ENCODE data around the gene ACSS1. TPM values are rescaled to one million over a fixed set of nuclear protein-coding genes. Genes with fewer than 3 reads are reported as not detected.
A peak's percentile ranks its signal among the peaks of the same experiment; 100 is the strongest.

ACSS1 gene
- total and polyA plus RNA-seq, 12 donors: 7.2 to 97.3 (median 16.9) TPM

DNA sequence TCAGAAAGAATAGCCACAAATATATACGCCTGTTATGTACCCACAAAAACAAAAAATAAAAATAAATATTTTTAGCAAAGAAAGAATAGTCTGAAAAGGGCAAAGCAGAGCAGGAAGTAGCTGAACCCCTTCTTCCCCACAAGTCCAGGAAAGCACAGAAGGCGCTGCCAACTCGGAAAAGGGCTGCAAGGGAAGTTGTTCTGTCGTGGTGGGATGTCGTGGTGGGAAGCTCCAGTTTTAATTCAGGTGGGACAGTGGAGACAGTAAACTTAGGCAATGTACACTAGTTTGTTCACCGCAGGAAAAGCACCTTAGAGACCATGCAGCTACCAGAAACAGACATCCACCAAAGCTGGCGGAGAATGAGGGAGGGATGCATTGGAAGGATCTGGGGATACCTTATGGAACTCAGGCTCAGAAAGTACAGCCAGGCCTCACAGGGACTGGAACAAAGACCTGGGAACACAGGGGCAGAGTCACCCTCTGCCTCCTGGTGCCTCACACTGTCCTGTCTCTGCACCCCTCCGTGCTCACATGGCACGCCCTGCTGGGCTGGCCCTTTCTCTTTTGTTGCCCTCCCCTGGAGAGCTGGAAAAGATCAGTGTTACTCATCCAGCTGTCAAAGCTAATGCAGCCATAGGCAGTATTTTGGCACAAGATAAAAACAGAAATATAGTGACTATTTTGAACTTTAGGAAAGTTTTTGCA is 62.0 kb downstream of the ACSS1 start:
- Histone ChIP-seq H3K27ac (no peak overlapping the region), H3K36me3 (replicated peaks in 1 of 2) (no peaks in the 10 kb centered on the region), H3K27me3 (no peaks in the 10 kb centered on the region), H3K9me3 (replicated peaks in 1 of 3) (no peaks in the 10 kb centered on the region), H3K4me1 (replicated peaks in 1 of 2) (peaks cover 0 to 28% of the 10 kb centered on the region in 2 donors), H3K4me3 (no peak overlapping the region)
- TF ChIP-seq, protein P1, sequence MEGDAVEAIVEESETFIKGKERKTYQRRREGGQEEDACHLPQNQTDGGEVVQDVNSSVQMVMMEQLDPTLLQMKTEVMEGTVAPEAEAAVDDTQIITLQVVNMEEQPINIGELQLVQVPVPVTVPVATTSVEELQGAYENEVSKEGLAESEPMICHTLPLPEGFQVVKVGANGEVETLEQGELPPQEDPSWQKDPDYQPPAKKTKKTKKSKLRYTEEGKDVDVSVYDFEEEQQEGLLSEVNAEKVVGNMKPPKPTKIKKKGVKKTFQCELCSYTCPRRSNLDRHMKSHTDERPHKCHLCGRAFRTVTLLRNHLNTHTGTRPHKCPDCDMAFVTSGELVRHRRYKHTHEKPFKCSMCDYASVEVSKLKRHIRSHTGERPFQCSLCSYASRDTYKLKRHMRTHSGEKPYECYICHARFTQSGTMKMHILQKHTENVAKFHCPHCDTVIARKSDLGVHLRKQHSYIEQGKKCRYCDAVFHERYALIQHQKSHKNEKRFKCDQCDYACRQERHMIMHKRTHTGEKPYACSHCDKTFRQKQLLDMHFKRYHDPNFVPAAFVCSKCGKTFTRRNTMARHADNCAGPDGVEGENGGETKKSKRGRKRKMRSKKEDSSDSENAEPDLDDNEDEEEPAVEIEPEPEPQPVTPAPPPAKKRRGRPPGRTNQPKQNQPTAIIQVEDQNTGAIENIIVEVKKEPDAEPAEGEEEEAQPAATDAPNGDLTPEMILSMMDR (IDR thresholded peaks at IDR 0.05): no peak
- TF ChIP-seq POLR2A (IDR thresholded peaks at IDR 0.05): no peak
- intact Hi-C loops (cut with DNase I): loop anchor here (2.0 kb wide), 2 partner anchors 67 to 69 kb away; no protein-coding TSS in a partner anchor
- DNase-seq: peak in 4 of 7 donors; percentile 12 to 47 (median 16)
- 75 to 85% (median 77%) methylated on average over 9 of the region's 9 CpGs for WGBS, 4 donors

DNA sequence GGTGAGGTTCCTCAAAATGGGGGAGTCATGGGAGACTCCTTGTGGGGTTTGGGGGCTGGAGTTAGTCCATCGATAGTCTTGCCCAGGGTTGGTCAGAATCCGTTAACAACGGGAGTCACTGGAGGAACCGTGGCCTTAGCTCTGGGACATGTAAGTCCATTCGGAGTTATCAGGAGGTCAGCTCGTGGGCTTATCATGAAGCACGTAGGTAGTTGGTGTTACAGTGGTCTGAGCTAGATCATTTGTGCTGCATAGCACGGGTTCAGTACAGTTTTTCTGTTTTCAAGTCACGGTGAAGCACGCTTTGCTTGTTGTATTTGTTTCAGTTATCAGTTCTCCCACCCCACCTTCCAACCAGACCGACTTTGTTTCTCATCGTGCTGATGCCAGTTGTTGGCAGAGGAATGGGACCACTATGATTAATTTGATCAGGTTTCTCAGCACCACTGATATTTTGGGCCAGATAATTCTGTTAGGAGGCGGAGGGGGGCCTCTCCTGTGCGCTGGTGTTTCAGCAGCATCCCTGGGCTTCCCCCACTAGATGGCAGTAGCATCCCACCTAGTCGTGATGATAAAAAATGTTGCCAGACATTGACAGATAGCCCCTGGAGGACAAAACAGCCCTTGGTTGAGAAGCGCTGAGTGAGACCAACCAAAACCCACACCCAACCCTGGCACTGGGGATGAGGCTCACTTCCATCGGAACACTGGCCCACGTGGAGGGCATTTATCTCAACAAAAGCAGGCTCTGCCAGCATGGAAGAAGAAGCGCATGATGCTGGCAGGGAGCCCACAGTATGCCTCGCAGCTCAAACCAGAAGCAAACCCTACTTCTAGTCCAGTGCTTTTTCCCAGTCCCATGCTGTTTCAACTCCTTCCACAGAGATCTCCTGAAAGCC is 63.2 kb downstream of the ACSS1 start:
- H3K4me3 ChIP-seq: no peak overlapping the region
- TF ChIP-seq POLR2A (IDR thresholded peaks at IDR 0.05): no peak
- TF ChIP-seq, protein P1 (IDR thresholded peaks at IDR 0.05): peak; percentile 86 to 99 (median 95)
- H3K27ac ChIP-seq: no peak overlapping the region
- peak; percentile 71 to 94 (median 84) for DNase-seq
- WGBS, 4 donors: 25 to 44% (median 36%) methylated on average over 16 to 20 of the region's 20 CpGs
- H3K27me3 ChIP-seq: no peaks in the 10 kb centered on the region
- intact Hi-C loops (cut with DNase I): loop anchor here (2.0 to 5.0 kb wide), 3 partner anchors 68 to 403 kb away; no protein-coding TSS in a partner anchor
- no peaks in the 10 kb centered on the region for H3K9me3 ChIP-seq (replicated peaks in 1 of 3)
- no peaks in the 10 kb centered on the region for H3K36me3 ChIP-seq (replicated peaks in 1 of 2)
- peaks cover 0 to 24% of the 10 kb centered on the region in 2 donors for H3K4me1 ChIP-seq (replicated peaks in 1 of 2)

DNA sequence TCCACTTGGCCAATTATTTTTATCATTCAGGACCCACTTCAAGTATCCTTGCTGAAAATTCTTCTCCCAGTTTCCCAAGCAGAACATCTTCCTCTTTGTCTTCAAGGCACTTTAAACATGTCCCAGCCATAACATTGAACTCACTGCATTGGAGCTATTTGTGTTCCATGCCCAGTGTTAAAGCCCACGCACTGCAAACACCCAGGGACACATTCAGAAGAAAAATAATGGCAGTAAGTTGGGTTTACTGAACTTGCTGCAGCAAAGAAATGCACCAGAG is 63.8 kb downstream of the ACSS1 start:
- no peaks in the 10 kb centered on the region for H3K27me3 ChIP-seq
- H3K9me3 ChIP-seq (replicated peaks in 1 of 3): no peaks in the 10 kb centered on the region
- H3K27ac ChIP-seq: peak overlapping the region in 1 of 5 donors; percentile 99

More for the DNA sequence above, 63.8 kb downstream of the ACSS1 start:
- H3K36me3 ChIP-seq (replicated peaks in 1 of 2): no peaks in the 10 kb centered on the region
- no peak for DNase-seq
- peaks cover 0 to 24% of the 10 kb centered on the region in 2 donors for H3K4me1 ChIP-seq (replicated peaks in 1 of 2)
- H3K4me3 ChIP-seq: no peak overlapping the region
- intact Hi-C loops (cut with DNase I): loop anchor here (2.0 to 5.0 kb wide), 3 partner anchors 69 to 403 kb away; no protein-coding TSS in a partner anchor
- TF ChIP-seq, protein P1 (IDR thresholded peaks at IDR 0.05): no peak
- no peak for TF ChIP-seq POLR2A (IDR thresholded peaks at IDR 0.05)
- 67 to 85% (median 72%) methylated on average over 1 of the region's 1 CpG for WGBS, 4 donors
